Thoracic aorta (tissue), 2 donors: ENCODE results near the gene CD8B2. TPM values are rescaled to one million over a fixed set of nuclear protein-coding genes. Genes with fewer than 3 reads are reported as not detected.
"Not testable (repeated sequence)": the region's sequence is repeated elsewhere in the genome, so short reads cannot be mapped to it uniquely, and the experiment has no call there.

Experiments used
- ATAC-seq: fragments of 150-250 bp; one replicate; pipeline ENCODE4 v1.8.0; 2017; ENCODE audit warnings: low read depth; ENCODE audit not compliant: insufficient number of reproducible peaks, low FRiP score
- DNase-seq: peaks from one replicate; pipeline ENCODE4 v3.0.0-alpha.2; 2020; ENCODE audit warnings: low spot score
- H3K27ac ChIP-seq, 2 donors: fragments of 200-600 bp; sonication (generic); 1 replicate in 1 of 2; 2 replicates in 1 of 2; pipeline ENCODE4 v1.5.1; 2016; ENCODE audit warnings: mild to moderate bottlenecking in 2 of 2, moderate library complexity in 2 of 2
- H3K27me3 ChIP-seq: fragments of 200-600 bp; sonication (generic); replicated peaks from 2 replicates; pipeline ENCODE4 v1.6.0; 2016; ENCODE audit warnings: mild to moderate bottlenecking; ENCODE audit not compliant: insufficient read depth
- H3K36me3 ChIP-seq: fragments of 200-600 bp; sonication (generic); one replicate; pipeline ENCODE4 v1.5.1; 2016
- H3K4me1 ChIP-seq, 2 donors: fragments of 200-600 bp; sonication (generic); 1 replicate in 1 of 2; 2 replicates in 1 of 2; pipeline versions ENCODE4 v1.5.1 to v1.6.0; 2016; ENCODE audit warnings: low read depth in 2 of 2, mild to moderate bottlenecking in 1 of 2; ENCODE audit not compliant: control insufficient read depth in 1 of 2
- H3K4me3 ChIP-seq: fragments of 200-600 bp; sonication (generic); 2 replicates; pipeline ENCODE4 v1.5.1; 2016; ENCODE audit warnings: mild to moderate bottlenecking
- H3K9me3 ChIP-seq: fragments of 200-600 bp; sonication (generic); 2 replicates; pipeline ENCODE4 v1.5.1; 2016
- CTCF ChIP-seq: fragments of 200-600 bp; sonication (generic); IDR thresholded peaks from one replicate; pipeline ENCODE4 v1.5.1; 2019; ENCODE audit warnings: antibody characterized with exemption
- total RNA-seq, 2 donors: library from RNA; depleted of rRNA; stranded (reverse); fragments of >200 nt; gene quantifications; one replicate each; pipeline versions ENCODE4 v1.1.0 to v1.2.3, GENCODE V29; 2016

CD8B2 gene
- total RNA-seq = not detected

DNA sequence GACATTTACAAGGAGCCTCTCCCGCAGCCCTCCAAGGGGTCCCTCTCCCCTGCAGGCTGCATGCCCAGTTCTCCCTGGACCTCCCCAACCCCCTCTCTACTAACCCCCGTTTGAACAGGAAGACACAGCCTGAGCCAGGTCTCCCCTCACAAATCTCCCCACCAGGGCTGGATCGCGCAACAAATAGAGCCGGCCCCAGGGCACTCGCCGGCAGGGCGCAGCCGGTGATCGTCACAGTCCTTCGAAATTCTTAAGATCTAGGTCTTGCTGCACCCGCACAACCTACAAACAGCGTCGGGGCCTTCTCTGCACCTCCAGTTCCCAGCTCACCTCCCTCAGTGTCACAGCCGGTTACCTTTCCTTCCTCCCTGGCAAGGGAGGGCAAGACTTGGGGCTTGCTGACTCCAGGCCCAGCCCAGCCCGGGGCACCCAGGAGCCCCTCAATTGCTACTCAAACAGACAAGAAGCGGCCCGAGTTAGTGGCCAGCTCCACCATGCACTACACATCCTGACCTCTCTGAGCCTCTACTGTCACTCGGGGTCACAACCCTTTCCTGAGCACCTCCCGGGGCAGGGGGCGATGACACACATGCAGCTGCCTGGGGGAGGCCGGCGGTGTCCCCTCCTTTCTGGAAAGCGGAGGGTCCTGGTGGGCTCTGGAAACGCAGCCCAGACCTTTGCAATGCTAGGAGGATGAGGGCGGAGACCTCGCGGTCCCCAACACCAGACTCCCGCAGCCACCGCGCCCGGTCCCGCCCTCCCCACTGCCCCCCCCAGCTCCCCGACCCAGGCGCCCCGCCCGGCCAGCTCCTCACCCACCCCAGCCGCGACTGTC lies at the start of gene CD8B2:
Gene CD8B2 (plus strand): TSS at position 814 of the 835 bp plus-strand sequence. CDS start 63 bp downstream, outside the sequence.
- not testable (repeated sequence) for H3K27me3 ChIP-seq, H3K9me3 ChIP-seq, DNase-seq, H3K27ac ChIP-seq, H3K4me1 ChIP-seq, ATAC-seq, H3K36me3 ChIP-seq
- H3K4me3 ChIP-seq = peak within 1 kb of the TSS; percentile 29

DNA sequence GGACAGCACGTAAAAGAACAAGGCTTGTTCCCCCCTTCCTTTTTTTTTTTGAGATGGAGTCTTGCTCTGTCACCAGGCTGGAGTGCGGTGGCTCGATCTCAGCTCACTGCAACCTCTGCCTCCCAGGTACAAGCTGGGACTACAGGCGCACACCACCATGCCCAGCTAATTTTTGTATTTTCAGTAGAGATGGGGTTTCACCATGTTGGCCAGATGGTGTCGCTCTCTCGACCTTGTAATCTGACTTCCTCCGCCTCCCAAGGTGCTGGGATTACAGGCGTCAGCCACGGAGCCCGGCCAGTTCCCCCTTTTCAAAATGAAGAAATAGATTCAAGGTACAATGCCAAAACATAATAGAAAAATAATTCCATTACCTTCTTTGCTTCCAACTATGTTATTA lies 25.3 kb upstream of the CD8B2 start:
- not testable (repeated sequence) for H3K4me1 ChIP-seq, H3K4me3 ChIP-seq, H3K27ac ChIP-seq, ATAC-seq, H3K36me3 ChIP-seq, DNase-seq, H3K27me3 ChIP-seq, H3K9me3 ChIP-seq

GRCh38 chr2:106467516-106467915 lies 19.6 kb upstream of the CD8B2 start:
- H3K4me3 ChIP-seq, H3K27ac ChIP-seq, H3K36me3 ChIP-seq, ATAC-seq, H3K4me1 ChIP-seq, H3K9me3 ChIP-seq, H3K27me3 ChIP-seq, DNase-seq: not testable (repeated sequence)

GRCh38 chr2:106468107-106468506 lies 19.1 kb upstream of the CD8B2 start, which contains the start of gene RGPD3:
Gene RGPD3, minus strand, starts transcription at chr2:106468413. Its CDS starts 125 bp downstream, at chr2:106468288.
- not testable (repeated sequence) for ATAC-seq, H3K4me3 ChIP-seq, H3K27me3 ChIP-seq, H3K4me1 ChIP-seq, H3K9me3 ChIP-seq, DNase-seq, H3K36me3 ChIP-seq, H3K27ac ChIP-seq

- not testable (repeated sequence) for H3K27ac ChIP-seq, H3K4me1 ChIP-seq, ATAC-seq, H3K4me3 ChIP-seq, H3K36me3 ChIP-seq, DNase-seq, H3K27me3 ChIP-seq, H3K9me3 ChIP-seq
- TF ChIP-seq CTCF = peak; percentile 6
These were observed 16.5 kb upstream of the CD8B2 start for GRCh38 chr2:106470658-106471057.

DNA sequence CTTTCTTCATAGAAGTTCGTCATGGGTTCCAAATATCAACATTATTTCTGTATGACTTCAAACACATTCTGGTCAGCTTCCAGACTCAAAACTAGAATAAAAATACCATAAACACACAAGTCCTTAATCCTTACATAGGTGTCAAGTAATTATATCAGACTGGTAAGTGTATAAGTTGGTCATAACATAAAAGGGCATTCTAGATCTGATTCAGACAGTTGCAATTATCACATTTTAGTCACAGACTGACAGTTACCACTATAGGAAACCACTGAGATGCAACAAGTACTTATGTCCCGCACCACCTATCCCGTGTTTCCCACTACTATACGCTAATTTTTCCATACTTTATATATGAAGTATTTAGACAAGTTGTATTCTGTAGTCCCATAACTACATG lies 9.5 kb upstream of the CD8B2 start:
- not testable (repeated sequence) for H3K4me1 ChIP-seq, DNase-seq, H3K27me3 ChIP-seq, ATAC-seq, H3K27ac ChIP-seq, H3K4me3 ChIP-seq, H3K9me3 ChIP-seq, H3K36me3 ChIP-seq

- H3K27me3 ChIP-seq, H3K36me3 ChIP-seq, DNase-seq, H3K4me3 ChIP-seq, H3K9me3 ChIP-seq, ATAC-seq, H3K27ac ChIP-seq, H3K4me1 ChIP-seq: not testable (repeated sequence)
These were observed 7.6 kb upstream of the CD8B2 start for GRCh38 chr2:106479563-106479962.

DNA sequence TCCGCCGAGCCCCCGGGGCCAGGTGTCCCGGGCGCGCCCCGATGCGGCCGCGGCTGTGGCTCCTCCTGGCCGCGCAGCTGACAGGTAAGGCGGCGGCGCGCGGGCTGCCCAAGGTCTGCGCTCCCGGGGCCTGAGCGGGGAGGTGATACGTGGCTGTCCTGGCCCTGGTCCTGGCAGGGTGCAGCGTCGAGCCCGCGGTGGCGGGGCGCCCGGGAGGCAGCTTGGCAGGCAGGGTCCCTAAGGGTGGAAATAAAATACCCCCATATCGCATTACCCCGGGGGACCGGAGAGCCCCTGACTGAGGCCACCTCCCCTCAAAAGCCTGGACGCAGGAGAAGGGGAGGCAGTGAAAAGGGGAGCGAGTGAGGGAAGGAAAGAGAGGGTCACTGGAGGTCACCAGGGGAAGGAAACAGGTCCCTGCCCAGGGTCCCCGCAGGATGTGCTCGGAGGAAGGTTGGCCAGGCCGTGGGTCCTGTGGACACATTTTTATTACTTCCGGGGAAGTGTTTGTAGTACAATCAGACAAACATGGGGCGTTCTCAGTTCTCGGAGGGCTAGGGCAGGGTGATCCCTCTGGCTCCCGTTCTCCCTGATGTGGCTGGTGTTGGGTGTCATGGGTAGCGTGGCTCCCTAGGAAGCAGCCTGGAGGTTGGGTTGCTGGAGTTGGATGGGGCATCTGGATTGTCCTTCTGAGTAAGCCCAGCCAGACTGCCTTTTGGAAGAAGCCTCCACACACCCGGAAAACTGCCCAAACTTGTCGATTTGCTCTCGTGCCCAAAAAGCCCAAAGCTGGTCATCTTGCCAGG lies 425 bp downstream of the CD8B2 start:
- peak overlapping the region; percentile 29 for H3K4me3 ChIP-seq

GRCh38 chr2:106489701-106490100 lies 2.5 kb downstream of the CD8B2 start:
- not testable (repeated sequence) for H3K4me1 ChIP-seq, H3K27ac ChIP-seq, H3K9me3 ChIP-seq, H3K4me3 ChIP-seq, ATAC-seq, H3K27me3 ChIP-seq, H3K36me3 ChIP-seq, DNase-seq

More for the DNA sequence above, 425 bp downstream of the CD8B2 start:
- not testable (repeated sequence) for H3K4me1 ChIP-seq, H3K27ac ChIP-seq, H3K27me3 ChIP-seq, H3K36me3 ChIP-seq, ATAC-seq, H3K9me3 ChIP-seq, DNase-seq

DNA sequence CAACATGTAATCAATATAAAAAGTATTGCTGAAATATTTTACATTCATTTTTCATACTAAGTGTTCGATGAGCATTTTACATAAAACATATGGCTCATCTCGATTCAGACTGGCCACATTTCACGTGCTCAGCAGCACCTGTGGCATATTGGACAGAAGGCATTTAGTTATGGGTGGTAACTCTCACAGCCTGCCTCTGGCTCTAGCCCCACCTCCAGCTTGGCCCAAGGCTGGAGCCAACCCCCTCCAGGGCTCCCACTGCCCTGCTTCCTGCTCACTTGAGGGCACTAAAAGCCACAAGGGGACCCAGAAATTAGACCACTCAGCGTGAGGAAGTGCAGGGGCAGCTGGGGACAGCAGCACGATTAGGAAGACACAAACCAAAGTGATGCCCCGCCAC lies 5.2 kb downstream of the CD8B2 start:
- H3K27ac ChIP-seq, DNase-seq, H3K4me1 ChIP-seq, H3K4me3 ChIP-seq, ATAC-seq, H3K9me3 ChIP-seq, H3K27me3 ChIP-seq, H3K36me3 ChIP-seq: not testable (repeated sequence)

GRCh38 chr2:106492913-106493312 lies 5.7 kb downstream of the CD8B2 start:
- not testable (repeated sequence) for H3K27ac ChIP-seq, H3K4me3 ChIP-seq, H3K9me3 ChIP-seq, ATAC-seq, H3K4me1 ChIP-seq, DNase-seq, H3K36me3 ChIP-seq, H3K27me3 ChIP-seq
